Natural killer cell (primary cell): Measurements from ENCODE around the gene MMEL1. TPM values are rescaled to one million over a fixed set of nuclear protein-coding genes. Genes with fewer than 3 reads are reported as not detected.
"Not testable (repeated sequence)": the region's sequence is repeated elsewhere in the genome, so short reads cannot be mapped to it uniquely, and the experiment has no call there.

Experiments
- ATAC-seq, 3 donors: fragments of 150-1000 bp in 2 of 3; fragments of 200-7000 bp in 1 of 3; cut with Tn5 transposase; 1 replicate in 1 of 3; 2 replicates in 2 of 3; pipeline ENCODE4 v1.10.0; 2021; ENCODE audit warnings: mild to moderate bottlenecking in 2 of 3, moderate library complexity in 2 of 3
- DNase-seq, 2 donors: peaks; one replicate each; pipeline versions ENCODE4 v3.0.0 to v3.0.0-alpha.2; 2013 to 2021; ENCODE audit warnings: mixed read lengths in 1 of 2
- H3K27ac ChIP-seq: one replicate; pipeline ENCODE4 v1.5.1; 2013; ENCODE audit warnings: mild to moderate bottlenecking, low read length
- H3K27me3 ChIP-seq: one replicate; pipeline ENCODE4 v1.6.1; 2013; ENCODE audit warnings: low read length; ENCODE audit not compliant: control insufficient read depth, insufficient read depth
- H3K36me3 ChIP-seq: one replicate; pipeline ENCODE4 v1.6.1; 2013; ENCODE audit warnings: low read length; ENCODE audit not compliant: control insufficient read depth, insufficient read depth
- H3K4me1 ChIP-seq: one replicate; pipeline ENCODE4 v1.6.1; 2013; ENCODE audit warnings: low read length; ENCODE audit not compliant: control insufficient read depth, insufficient read depth
- H3K4me3 ChIP-seq: one replicate; pipeline ENCODE4 v1.5.1; 2013; ENCODE audit warnings: low read length
- H3K9me3 ChIP-seq: one replicate; pipeline ENCODE4 v1.6.1; 2013; ENCODE audit warnings: low read length; ENCODE audit not compliant: control insufficient read depth, insufficient read depth
- H3K27ac Mint-ChIP-seq, 2 donors: one replicate each; pipeline ENCODE4 v1.8.0; 2022; ENCODE audit warnings: mild to moderate bottlenecking in 2 of 2, mixed read lengths in 2 of 2, moderate library complexity in 1 of 2
- H3K27me3 Mint-ChIP-seq, 2 donors: one replicate each; pipeline ENCODE4 v1.8.0; 2022; ENCODE audit warnings: low read depth in 2 of 2, mixed read lengths in 2 of 2
- H3K36me3 Mint-ChIP-seq: one replicate; pipeline ENCODE4 v1.8.0; 2022; ENCODE audit warnings: mixed read lengths
- H3K4me1 Mint-ChIP-seq, 2 donors: one replicate each; pipeline ENCODE4 v1.8.0; 2022; ENCODE audit warnings: mixed read lengths in 2 of 2
- H3K4me3 Mint-ChIP-seq: one replicate; pipeline ENCODE4 v1.8.0; 2022; ENCODE audit warnings: mild to moderate bottlenecking, moderate library complexity, mixed read lengths
- H3K9me3 Mint-ChIP-seq, 2 donors: one replicate each; pipeline ENCODE4 v1.8.0; 2022; ENCODE audit warnings: mixed read lengths in 2 of 2
- WGBS: methylation state at CpG from one replicate; pipeline ENCODE4 v1.1.7; 2013; ENCODE audit warnings: missing lambda C conversion rate; ENCODE audit not compliant: insufficient coverage; 5-methylcytosine and 5-hydroxymethylcytosine counted together
- intact Hi-C: fragments of 100-400 bp; cut with micrococcal nuclease; formaldehyde crosslinking; loops from one replicate; pipeline ENCODE4 v1.14.2; 2022
- total RNA-seq, 4 donors: library from RNA; stranded (reverse); fragments of 120-200 nt in 1 of 4; gene quantifications; one replicate each; pipeline versions ENCODE4 v1.2.3 to v1.2.4, GENCODE V29; 2013 to 2022
- TF ChIP-seq, protein P1 (sequence below): fragments of 200-600 bp; IDR thresholded peaks from one replicate; pipeline ENCODE4 v1.8.0; 2022; ENCODE audit warnings: antibody characterized with exemption

The MMEL1 gene
- total RNA-seq, 3 donors from 2014 or later (not counting 1 experiment from before 2014, with no cell fraction given): 1.3 to 2.0 TPM; not detected in 1

DNA sequence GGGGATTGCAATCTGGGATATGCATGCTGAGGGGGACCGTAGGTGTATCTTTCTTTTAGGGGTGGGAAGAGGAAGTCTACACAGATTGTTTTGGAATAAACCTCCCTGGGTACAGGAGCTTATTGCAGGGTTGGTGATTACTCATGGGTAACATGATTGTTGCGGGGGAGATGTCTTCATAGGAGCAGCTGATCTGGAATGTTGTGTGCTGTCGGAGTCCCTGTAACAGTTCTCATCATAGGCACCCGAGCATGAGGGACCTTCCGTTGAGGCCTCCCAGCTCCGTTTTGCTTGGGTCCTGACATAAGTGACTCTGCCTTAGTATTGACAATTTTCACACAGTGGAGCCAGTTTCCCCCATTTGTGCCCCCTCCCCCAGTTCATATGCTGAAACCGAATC, 50.4 kb downstream of the MMEL1 start:
- intact Hi-C loops: no loop called here
- TF ChIP-seq, protein P1, sequence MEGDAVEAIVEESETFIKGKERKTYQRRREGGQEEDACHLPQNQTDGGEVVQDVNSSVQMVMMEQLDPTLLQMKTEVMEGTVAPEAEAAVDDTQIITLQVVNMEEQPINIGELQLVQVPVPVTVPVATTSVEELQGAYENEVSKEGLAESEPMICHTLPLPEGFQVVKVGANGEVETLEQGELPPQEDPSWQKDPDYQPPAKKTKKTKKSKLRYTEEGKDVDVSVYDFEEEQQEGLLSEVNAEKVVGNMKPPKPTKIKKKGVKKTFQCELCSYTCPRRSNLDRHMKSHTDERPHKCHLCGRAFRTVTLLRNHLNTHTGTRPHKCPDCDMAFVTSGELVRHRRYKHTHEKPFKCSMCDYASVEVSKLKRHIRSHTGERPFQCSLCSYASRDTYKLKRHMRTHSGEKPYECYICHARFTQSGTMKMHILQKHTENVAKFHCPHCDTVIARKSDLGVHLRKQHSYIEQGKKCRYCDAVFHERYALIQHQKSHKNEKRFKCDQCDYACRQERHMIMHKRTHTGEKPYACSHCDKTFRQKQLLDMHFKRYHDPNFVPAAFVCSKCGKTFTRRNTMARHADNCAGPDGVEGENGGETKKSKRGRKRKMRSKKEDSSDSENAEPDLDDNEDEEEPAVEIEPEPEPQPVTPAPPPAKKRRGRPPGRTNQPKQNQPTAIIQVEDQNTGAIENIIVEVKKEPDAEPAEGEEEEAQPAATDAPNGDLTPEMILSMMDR: no peak
- Mint-ChIP-seq H3K4me1 (peaks cover 14 to 39% of the 10 kb centered on the region in 2 donors), H3K27me3 (no peaks in the 10 kb centered on the region), H3K27ac (peak overlapping the region in 1 of 2 donors; percentile 74), H3K4me3 (no peak overlapping the region), H3K36me3 (no peaks in the 10 kb centered on the region), H3K9me3 (no peaks in the 10 kb centered on the region)
- ATAC-seq (no peak), DNase-seq (no peak)
- Histone ChIP-seq H3K27me3 (no peaks in the 10 kb centered on the region), H3K4me1 (peaks cover 58% of the 10 kb centered on the region), H3K4me3 (no peak overlapping the region), H3K36me3 (no peaks in the 10 kb centered on the region), H3K27ac (no peak overlapping the region), H3K9me3 (no peaks in the 10 kb centered on the region)
- WGBS: 91% methylated on average over 7 of the region's 7 CpGs

DNA sequence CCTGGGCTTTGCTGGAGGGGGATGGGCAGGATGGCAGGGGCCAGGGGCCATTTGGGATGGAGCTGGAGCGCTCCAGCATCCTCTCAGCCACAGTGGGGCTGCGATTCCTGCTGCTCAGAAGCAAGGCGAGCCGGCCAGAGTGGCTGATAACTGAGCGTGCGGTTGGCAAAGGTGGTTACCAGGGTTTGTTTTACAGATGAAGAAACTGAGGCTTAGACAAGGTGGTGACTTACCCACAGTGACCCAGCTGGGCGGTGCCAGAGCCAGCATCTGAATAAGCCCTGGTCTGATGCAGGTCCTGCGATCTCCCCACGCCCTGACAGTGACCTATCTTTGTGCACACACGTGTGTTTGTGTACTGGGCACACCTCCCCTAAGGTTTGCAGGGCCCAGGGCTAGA, 52.1 kb downstream of the MMEL1 start:
- intact Hi-C loops: no loop called here
- DNase-seq: no peak

DNA sequence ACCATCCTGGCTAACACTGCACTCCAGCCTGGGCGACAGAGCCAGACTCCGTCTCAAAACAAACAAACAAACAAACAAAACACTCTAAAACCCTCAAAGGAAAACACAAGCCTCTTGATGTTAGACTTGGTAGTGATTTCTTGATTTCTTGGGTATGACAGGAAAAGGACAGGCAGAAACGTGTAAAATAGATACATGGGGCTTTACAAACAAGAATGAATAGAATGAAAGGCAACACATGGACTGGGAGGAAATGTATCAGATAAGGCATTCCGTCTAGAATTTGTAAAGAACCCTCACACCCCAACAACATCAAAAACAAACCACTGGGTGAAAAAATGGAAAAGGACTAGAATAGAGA, 54.1 kb downstream of the MMEL1 start:
- Mint-ChIP-seq H3K4me3 (peak overlapping the region; percentile 78), H3K9me3 (no peaks in the 10 kb centered on the region), H3K27me3 (no peaks in the 10 kb centered on the region), H3K36me3 (no peaks in the 10 kb centered on the region), H3K27ac (peak overlapping the region; percentile 96), H3K4me1 (peaks cover 8 to 17% of the 10 kb centered on the region in 2 donors)
- TF ChIP-seq, protein P1: no peak
- Histone ChIP-seq H3K36me3 (no peaks in the 10 kb centered on the region), H3K4me1 (peaks cover 54% of the 10 kb centered on the region), H3K27ac (peak overlapping the region; percentile 99), H3K9me3 (no peaks in the 10 kb centered on the region), H3K4me3 (no peak overlapping the region), H3K27me3 (no peaks in the 10 kb centered on the region)
- peak in 1 of 2 donors; percentile 54 for DNase-seq
- WGBS: 27% methylated on average over 3 of the region's 4 CpGs
- intact Hi-C loops: no loop called here
- no peak for ATAC-seq

More for the DNA sequence above, 52.1 kb downstream of the MMEL1 start:
- Mint-ChIP-seq H3K4me1 (peaks cover 14 to 31% of the 10 kb centered on the region in 2 donors), H3K4me3 (no peak overlapping the region), H3K27ac (peak overlapping the region in 1 of 2 donors; percentile 96), H3K27me3 (no peaks in the 10 kb centered on the region), H3K9me3 (no peaks in the 10 kb centered on the region), H3K36me3 (no peaks in the 10 kb centered on the region)
- Histone ChIP-seq H3K36me3 (no peaks in the 10 kb centered on the region), H3K27me3 (no peaks in the 10 kb centered on the region), H3K4me1 (peaks cover 65% of the 10 kb centered on the region), H3K4me3 (no peak overlapping the region), H3K27ac (no peak overlapping the region), H3K9me3 (no peaks in the 10 kb centered on the region)
- 87% methylated on average over 10 of the region's 10 CpGs for WGBS
- TF ChIP-seq, protein P1: no peak
- ATAC-seq: no peak

DNA sequence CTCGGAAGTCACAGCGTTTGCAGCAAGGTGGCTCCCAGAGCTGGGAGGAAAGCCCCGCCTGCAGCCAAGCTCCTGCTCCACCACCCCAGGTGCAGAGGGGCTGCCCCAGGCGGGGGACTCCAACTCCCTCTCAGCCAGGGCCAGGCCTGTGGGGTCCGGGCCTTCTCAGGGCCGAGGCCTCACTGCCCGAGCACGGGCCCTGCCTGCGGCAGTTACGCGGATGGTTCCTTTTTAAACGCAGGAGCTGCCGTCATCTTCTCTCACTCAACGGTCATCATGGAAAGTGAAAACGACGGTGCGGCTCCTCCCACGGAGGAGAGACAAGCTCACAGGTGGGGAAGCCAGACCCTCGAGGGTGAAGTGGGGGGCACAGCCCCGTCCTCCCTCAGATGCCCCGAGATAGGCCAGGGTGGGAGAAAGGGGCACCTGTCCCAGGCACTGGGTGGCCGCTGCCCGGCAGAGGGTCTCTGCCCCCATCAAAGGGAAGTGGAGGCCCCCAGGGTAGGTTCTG, 55.2 kb downstream of the MMEL1 start:
- H3K36me3 Mint-ChIP-seq, H3K9me3 ChIP-seq, H3K36me3 ChIP-seq, intact Hi-C loops, H3K27me3 Mint-ChIP-seq, H3K27me3 ChIP-seq, H3K9me3 Mint-ChIP-seq: not testable (repeated sequence)
- 44% methylated on average over 17 of the region's 23 CpGs for WGBS
- H3K27ac ChIP-seq: peak overlapping the region; percentile 99
- ATAC-seq (peak in 1 of 3 donors; percentile 5), DNase-seq (peak in 1 of 2 donors; percentile 80)
- H3K27ac Mint-ChIP-seq: peak overlapping the region; percentile 96
- peak overlapping the region; percentile 4 for H3K4me3 Mint-ChIP-seq
- H3K4me3 ChIP-seq: peak overlapping the region; percentile 30
- H3K4me1 Mint-ChIP-seq: peaks cover 8 to 17% of the 10 kb centered on the region in 2 donors
- H3K4me1 ChIP-seq: peaks cover 49% of the 10 kb centered on the region
